Epithelial cell of umbilical artery (primary cell): ENCODE results near the gene CIDEC. TPM values are rescaled to one million over a fixed set of nuclear protein-coding genes. Genes with fewer than 3 reads are reported as not detected.

Experiments used
- total RNA-seq: library from RNA; depleted of rRNA; stranded (reverse); fragments of >200 nt; gene quantifications from 2 replicates; pipeline ENCODE4 v1.2.3, GENCODE V29; 2014

The CIDEC gene
- total RNA-seq: not detected in 2 replicates

GRCh38 chr3:9879830-9880549, at the start of gene CIDEC:
Gene CIDEC, minus strand, starts transcription at chr3:9880253. Its CDS starts 1,767 bp downstream, at chr3:9878486.

GRCh38 chr3:9916734-9917680, 37.0 kb upstream of the CIDEC start, which contains the start of gene IL17RC:
Gene IL17RC, plus strand, starts transcription at chr3:9917098. Its CDS starts 218 bp downstream, at chr3:9917316.

GRCh38 chr3:9902372-9903237, 22.6 kb upstream of the CIDEC start, which contains the start of gene IL17RE:
Gene IL17RE, plus strand, starts transcription at chr3:9902848. Its CDS starts 85 bp downstream, at chr3:9902933.

GRCh38 chr3:9890249-9891071, 10.4 kb upstream of the CIDEC start, which contains the start of gene JAGN1:
Gene JAGN1, plus strand, starts transcription at chr3:9890610. Its CDS starts 113 bp downstream, at chr3:9890723.

GRCh38 chr3:9843715-9844438, 36.2 kb downstream of the CIDEC start, which contains the start of gene RPUSD3:
Gene RPUSD3, minus strand, starts transcription at chr3:9844008. Its CDS starts 18 bp downstream, at chr3:9843990.

Other genes starting within 250 kb of the CIDEC start
- 60.0 and 61.4 TPM in 2 replicates for gene MTMR14, start 230.7 kb downstream of the CIDEC start, total RNA-seq
- gene CPNE9, start 176.4 kb downstream of the CIDEC start, total RNA-seq: not detected in 2 replicates
- gene BRPF1, start 148.5 kb downstream of the CIDEC start, total RNA-seq: 16.9 and 19.8 TPM in 2 replicates
- 16.9 and 19.3 TPM in 2 replicates for gene OGG1, start 130.3 kb downstream of the CIDEC start, total RNA-seq
- 39.6 and 59.9 TPM in 2 replicates for gene CAMK1, start 110.3 kb downstream of the CIDEC start, total RNA-seq
- 32.7 and 36.7 TPM in 2 replicates for gene TADA3, start 87.8 kb downstream of the CIDEC start, total RNA-seq
- gene ARPC4, start 87.2 kb downstream of the CIDEC start, total RNA-seq: 379 and 401 TPM in 2 replicates
- gene TTLL3, start 70.0 kb downstream of the CIDEC start, total RNA-seq: 5.8 and 8.7 TPM in 2 replicates
- 39.6 and 57.4 TPM in 2 replicates for gene RPUSD3, start 36.2 kb downstream of the CIDEC start, total RNA-seq
- 40.1 and 43.2 TPM in 2 replicates for gene JAGN1, start 10.4 kb upstream of the CIDEC start, total RNA-seq
- gene IL17RE, start 22.6 kb upstream of the CIDEC start, total RNA-seq: 0.32 TPM in 1 of 2 replicates, not detected in the other
- gene IL17RC, start 36.8 kb upstream of the CIDEC start, total RNA-seq: 21.7 and 23.1 TPM in 2 replicates
- 27.6 and 39.4 TPM in 2 replicates for gene CRELD1, start 53.6 kb upstream of the CIDEC start, total RNA-seq
- gene PRRT3, start 72.2 kb upstream of the CIDEC start, total RNA-seq: 0.97 and 1.1 TPM in 2 replicates
- 39.0 and 63.1 TPM in 2 replicates for gene EMC3, start 106.6 kb upstream of the CIDEC start, total RNA-seq
- gene FANCD2, start 146.2 kb upstream of the CIDEC start, total RNA-seq: 18.5 and 22.2 TPM in 2 replicates
- gene FANCD2OS, start 228.0 kb upstream of the CIDEC start, total RNA-seq: not detected in 2 replicates
- gene BRK1, start 235.4 kb upstream of the CIDEC start, total RNA-seq: 94.5 and 211 TPM in 2 replicates